Cardiac fibroblast (primary cell): ENCODE data around the gene SEMA7A.

Experiments
- DNase-seq, 2 donors: peaks; one replicate each; pipeline versions ENCODE4 v3.0.0 to v3.0.0-alpha.2; 2010; ENCODE audit warnings: low read depth in 2 of 2
- H3K4me3 ChIP-seq, 2 donors: replicated peaks in 1 of 2; 1 replicate in 1 of 2; 2 replicates in 1 of 2; pipeline ENCODE4 v1.5.1; 2011; ENCODE audit warnings: low read depth in 2 of 2, low read length in 2 of 2, mild to moderate bottlenecking in 2 of 2, moderate library complexity in 1 of 2
- CTCF ChIP-seq: IDR thresholded peaks from one replicate; pipeline ENCODE4 v1.5.1; 2011; ENCODE audit warnings: low read depth, mild to moderate bottlenecking, low read length, inconsistent platforms

Gene SEMA7A

GRCh38 chr15:74412159-74412558, 21.6 kb downstream of the SEMA7A start:
- no peak for DNase-seq
- no peak for TF ChIP-seq CTCF
- H3K4me3 ChIP-seq, result no peak overlapping the region

GRCh38 chr15:74411686-74412085, 22.1 kb downstream of the SEMA7A start:
- no peak for TF ChIP-seq CTCF
- H3K4me3 ChIP-seq, result no peak overlapping the region
- no peak for DNase-seq

- H3K4me3 ChIP-seq, result no peak overlapping the region
- no peak for TF ChIP-seq CTCF
- no peak for DNase-seq
Observed at GRCh38 chr15:74410502-74410901, 23.3 kb downstream of the SEMA7A start.

- no peak for DNase-seq
- no peak for TF ChIP-seq CTCF
- H3K4me3 ChIP-seq, result no peak overlapping the region
Observed at GRCh38 chr15:74409225-74409624, 24.5 kb downstream of the SEMA7A start.

GRCh38 chr15:74408815-74409214, 24.9 kb downstream of the SEMA7A start:
- no peak overlapping the region for H3K4me3 ChIP-seq
- DNase-seq, result no peak
- TF ChIP-seq CTCF, result no peak

GRCh38 chr15:74408385-74408784, 25.4 kb downstream of the SEMA7A start:
- no peak overlapping the region for H3K4me3 ChIP-seq
- no peak for DNase-seq
- no peak for TF ChIP-seq CTCF

- no peak for TF ChIP-seq CTCF
- peak; percentile 88 to 89 for DNase-seq
- H3K4me3 ChIP-seq, result no peak overlapping the region
Observed at GRCh38 chr15:74406992-74407705, 26.6 kb downstream of the SEMA7A start.
